Stomach (tissue), 9 donors: ENCODE measurements around the gene CLCN2. TPM values are rescaled to one million over a fixed set of nuclear protein-coding genes. Genes with fewer than 3 reads are reported as not detected.

Experiments
- DNase-seq, 2 donors: peaks; one replicate each; pipeline versions ENCODE4 v3.0.0 to v3.0.0-alpha.2; 2013 to 2019
- H3K27ac ChIP-seq, 5 donors: fragments of 200-600 bp in 4 of 5; sonication (generic) in 4 of 5; one replicate each; pipeline ENCODE4 v1.5.1; 2013 to 2019; ENCODE audit warnings: mild to moderate bottlenecking in 1 of 5, moderate library complexity in 1 of 5
- H3K27me3 ChIP-seq, 3 donors: fragments of 200-600 bp; sonication (generic); one replicate each; pipeline ENCODE4 v1.5.1; 2017 to 2019; ENCODE audit warnings: mixed run types in 1 of 3
- H3K36me3 ChIP-seq, 4 donors: fragments of 200-600 bp; sonication (generic); 1 replicate in 3 of 4; 2 replicates in 1 of 4; pipeline ENCODE4 v1.5.1; 2016 to 2019
- H3K4me1 ChIP-seq, 4 donors: fragments of 200-600 bp; sonication (generic); one replicate each; pipeline ENCODE4 v1.5.1; 2016 to 2019
- H3K4me3 ChIP-seq, 4 donors: fragments of 200-600 bp; sonication (generic) in 3 of 4; one replicate each; pipeline ENCODE4 v1.5.1; 2016 to 2019; ENCODE audit warnings: mild to moderate bottlenecking in 1 of 4
- H3K9me3 ChIP-seq, 4 donors: fragments of 200-600 bp; sonication (generic); one replicate each; pipeline ENCODE4 v1.5.1; 2016 to 2019
- CTCF ChIP-seq, 7 experiments: fragments of 450-650 bp in 4 of 7; fragments of 200-600 bp in 3 of 7; sonication (generic) in 3 of 7; IDR thresholded peaks; one replicate each; pipeline ENCODE4 v1.5.1; 2016 to 2019; ENCODE audit warnings: antibody characterized with exemption in 7 of 7, control low read depth in 2 of 7, mild to moderate bottlenecking in 1 of 7
- EP300 ChIP-seq: sonication (generic); formaldehyde crosslinking; IDR thresholded peaks from one replicate; pipeline ENCODE4 v1.6.1; 2017; ENCODE audit warnings: antibody characterized with exemption
- POLR2A ChIP-seq, 4 donors: fragments of 450-650 bp; IDR thresholded peaks; one replicate each; pipeline ENCODE4 v1.6.1; 2016; ENCODE audit warnings: antibody characterized with exemption in 4 of 4, control low read depth in 2 of 4, mild to moderate bottlenecking in 1 of 4, moderate library complexity in 1 of 4
- POLR2AphosphoS5 ChIP-seq, 3 donors: sonication (generic); formaldehyde crosslinking; IDR thresholded peaks; one replicate each; pipeline ENCODE4 v1.6.1; 2016; ENCODE audit warnings: antibody characterized with exemption in 3 of 3
- WGBS, 5 donors: extraction: QIAGEN DNeasy Blood & Tissue Kit in 3 of 5; methylation state at CpG; one replicate each; pipeline versions ENCODE4 v1.1.5 to v1.1.7; 2013 to 2018; 5-methylcytosine and 5-hydroxymethylcytosine counted together
- intact Hi-C: fragments of 100-400 bp; cut with DNase I; formaldehyde crosslinking; loops from one replicate; pipeline ENCODE4 v1.15.1; 2023; ENCODE audit warnings: low total_unique reads
- polyA plus RNA-seq, 3 donors: library from polyadenylated mRNA; stranded (reverse); fragments of 200-250 nt; gene quantifications; one replicate each; pipeline ENCODE4 v1.2.3, GENCODE V29; 2013
- total RNA-seq, 5 donors: library from RNA; depleted of rRNA; stranded (reverse); fragments of >200 nt; gene quantifications; one replicate each; pipeline versions ENCODE4 v1.1.0 to v1.2.3, GENCODE V29; 2014 to 2016
- donor health status: healthy with polysubstance abuse.
- donor health status: Bipolar disorder and iron deficiency.
- donor health status: healthy.

CLCN2 gene
- total and polyA plus RNA-seq, 8 donors, result 2.1 to 34.5 (median 5.1) TPM

GRCh38 chr3:184314363-184314699 is 47.1 kb downstream of the CLCN2 start, which contains the start of gene EIF4G1:
Gene EIF4G1 (plus strand): TSS chr3:184314606. CDS start chr3:184315797, 1,191 bp downstream.
- WGBS, 5 donors, result 0 to 1% (median 0%) methylated on average over 16 to 40 of the region's 40 CpGs
- Histone ChIP-seq H3K36me3 (peaks cover 4 to 42% (median 23%) of the 10 kb centered on the region in 4 donors), H3K9me3 (no peaks in the 10 kb centered on the region), H3K4me3 (peak within 1 kb of the TSS; percentile 61 to 79 (median 73)), H3K4me1 (peaks cover 35 to 46% (median 41%) of the 10 kb centered on the region in 4 donors), H3K27ac (peak within 1 kb of the TSS; percentile 95 to 99 (median 98)), H3K27me3 (no peaks in the 10 kb centered on the region)
- TF ChIP-seq POLR2AphosphoS5 (IDR thresholded peaks at IDR 0.05), result peak; percentile 80 to 93 (median 92)
- no peak for TF ChIP-seq EP300
- peak; percentile 96 to 98 for DNase-seq
- intact Hi-C loops, result no loop called here

GRCh38 chr3:184311633-184312032 is 49.8 kb downstream of the CLCN2 start:
- no peaks in the 10 kb centered on the region for H3K27me3 ChIP-seq
- no peak for TF ChIP-seq EP300
- no peak for TF ChIP-seq CTCF (IDR thresholded peaks at IDR 0.05)
- no peak for TF ChIP-seq POLR2AphosphoS5 (IDR thresholded peaks at IDR 0.05)
- no peak for TF ChIP-seq POLR2A (IDR thresholded peaks at IDR 0.05)
- intact Hi-C loops, result no loop called here
- no peak for DNase-seq
- no peaks in the 10 kb centered on the region for H3K9me3 ChIP-seq
- H3K36me3 ChIP-seq, result peaks cover 25 to 46% (median 32%) of the 10 kb centered on the region in 4 donors
- no peak overlapping the region for H3K4me3 ChIP-seq
- H3K4me1 ChIP-seq, result peaks cover 11 to 19% (median 14%) of the 10 kb centered on the region in 4 donors
- H3K27ac ChIP-seq, result no peak overlapping the region

- H3K9me3 ChIP-seq, result no peaks in the 10 kb centered on the region
- DNase-seq, result no peak
- intact Hi-C loops, result loop anchor here (10.0 kb wide), 1 partner anchor 46 kb away; no protein-coding TSS in a partner anchor
- no peaks in the 10 kb centered on the region for H3K27me3 ChIP-seq
- WGBS, 5 donors, result 62 to 72% (median 67%) methylated on average over 7 of the region's 7 CpGs
- H3K4me1 ChIP-seq, result peaks cover 0 to 3% (median under 1%) of the 10 kb centered on the region in 4 donors
- peaks cover 53 to 64% (median 60%) of the 10 kb centered on the region in 4 donors for H3K36me3 ChIP-seq
- TF ChIP-seq EP300, result no peak
- TF ChIP-seq POLR2A (IDR thresholded peaks at IDR 0.05), result no peak
- no peak for TF ChIP-seq POLR2AphosphoS5 (IDR thresholded peaks at IDR 0.05)
- H3K27ac ChIP-seq, result no peak overlapping the region
- no peak overlapping the region for H3K4me3 ChIP-seq
Measured at GRCh38 chr3:184308744-184309143, 52.7 kb downstream of the CLCN2 start.

- 91 to 97% (median 94%) methylated on average over 9 of the region's 9 CpGs for WGBS, 5 donors
Measured at GRCh38 chr3:184307915-184308314, 53.5 kb downstream of the CLCN2 start.

GRCh38 chr3:184306341-184306972 is 54.9 kb downstream of the CLCN2 start:
- H3K36me3 ChIP-seq, result peaks cover 75 to 87% (median 83%) of the 10 kb centered on the region in 4 donors
- no peak overlapping the region for H3K4me3 ChIP-seq
- no peak for TF ChIP-seq POLR2A (IDR thresholded peaks at IDR 0.05)
- TF ChIP-seq CTCF (IDR thresholded peaks at IDR 0.05), result no peak
- TF ChIP-seq POLR2AphosphoS5 (IDR thresholded peaks at IDR 0.05), result no peak
- TF ChIP-seq EP300, result no peak
- no peaks in the 10 kb centered on the region for H3K9me3 ChIP-seq
- intact Hi-C loops, result loop anchor here (10.0 kb wide), 1 partner anchor 48 kb away; no protein-coding TSS in a partner anchor
- H3K4me1 ChIP-seq, result peaks cover 0 to 10% (median 0%) of the 10 kb centered on the region in 4 donors
- H3K27me3 ChIP-seq, result no peaks in the 10 kb centered on the region
- DNase-seq, result no peak
- H3K27ac ChIP-seq, result no peak overlapping the region
- WGBS, 5 donors, result 87 to 94% (median 91%) methylated on average over 4 of the region's 4 CpGs

More at GRCh38 chr3:184307915-184308314, 53.5 kb downstream of the CLCN2 start:
- intact Hi-C loops, result loop anchor here (10.0 kb wide), 1 partner anchor 47 kb away; no protein-coding TSS in a partner anchor
- no peaks in the 10 kb centered on the region for H3K27me3 ChIP-seq
- no peak for DNase-seq
- H3K27ac ChIP-seq, result no peak overlapping the region
- no peak overlapping the region for H3K4me3 ChIP-seq
- H3K9me3 ChIP-seq, result no peaks in the 10 kb centered on the region
- H3K4me1 ChIP-seq, result no peaks in the 10 kb centered on the region
- peaks cover 62 to 72% (median 68%) of the 10 kb centered on the region in 4 donors for H3K36me3 ChIP-seq
- TF ChIP-seq CTCF (IDR thresholded peaks at IDR 0.05), result no peak
- no peak for TF ChIP-seq EP300
- TF ChIP-seq POLR2A (IDR thresholded peaks at IDR 0.05), result no peak
- TF ChIP-seq POLR2AphosphoS5 (IDR thresholded peaks at IDR 0.05), result no peak
